C1 segment of cervical spinal cord (tissue), 14 donors: Measurements from ENCODE around the gene ACSL1.

Experiments used
- DNase-seq, 14 donors: peaks; one replicate each; lab custom pipeline; 2025; lab: John Stamatoyannopoulos, UW

The ACSL1 gene

GRCh38 chr4:184811526-184812198 lies 14.1 kb downstream of the ACSL1 start:
- no peak for DNase-seq

DNA sequence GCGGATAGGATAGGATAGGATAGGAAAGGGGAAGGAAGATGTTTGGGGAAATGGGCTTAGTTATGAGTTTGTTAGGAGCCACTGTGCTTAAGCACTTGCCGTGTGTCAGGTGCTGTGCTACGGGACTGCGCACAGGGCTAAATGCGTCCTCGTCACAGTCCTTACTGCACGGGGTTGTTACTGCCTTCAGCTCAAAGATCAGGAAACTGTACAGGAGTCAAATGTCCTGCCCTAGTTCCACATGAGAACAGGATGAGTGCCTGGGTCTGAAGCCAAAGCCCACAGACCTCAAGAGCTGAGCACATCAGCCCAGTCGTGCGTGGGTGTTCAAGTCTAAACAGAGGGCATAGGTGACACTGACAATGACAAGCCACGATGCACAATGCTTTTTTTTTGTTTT lies 15.0 kb downstream of the ACSL1 start:
- peak in 2 of 14 donors; percentile 26 to 30 for DNase-seq

DNA sequence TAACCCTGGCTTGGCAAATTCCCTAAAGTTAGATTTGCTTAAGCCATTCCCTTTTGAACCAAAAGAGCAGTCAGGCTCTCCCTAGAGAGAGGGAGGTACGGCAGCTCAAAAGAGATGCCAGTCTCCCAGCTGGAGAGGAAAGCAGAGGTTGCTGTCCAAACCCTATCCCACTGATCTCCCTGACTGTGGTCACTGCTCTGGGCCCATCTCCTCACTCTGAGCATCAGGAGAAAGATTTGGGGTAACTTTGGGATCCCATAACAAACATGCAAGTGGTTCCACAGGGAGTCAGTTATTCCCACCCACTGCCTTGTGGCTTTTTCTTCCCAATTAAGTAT lies 17.1 kb downstream of the ACSL1 start:
- DNase-seq: no peak

- DNase-seq: peak in 13 of 14 donors; percentile 14 to 84 (median 69)
Measured at GRCh38 chr4:184807797-184808712, 17.7 kb downstream of the ACSL1 start.

DNA sequence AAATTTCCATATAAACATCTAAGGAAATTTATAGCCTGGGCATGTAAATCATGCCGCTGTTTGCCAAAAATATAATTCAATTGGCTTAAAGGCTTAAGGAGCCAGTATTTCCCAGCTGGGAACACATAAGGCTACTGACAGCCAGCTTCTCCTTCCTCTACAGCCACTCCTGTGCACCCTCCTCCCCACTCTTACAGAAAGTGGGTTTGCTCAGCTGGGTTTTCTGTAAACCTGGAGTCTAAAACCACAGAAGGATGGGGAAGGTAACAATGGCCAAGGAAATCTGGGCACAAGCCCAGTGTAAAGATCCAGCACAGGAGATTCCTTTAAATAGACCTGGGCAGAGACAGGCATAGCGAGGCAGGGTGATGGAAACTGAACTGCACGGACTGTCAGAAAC lies 18.5 kb downstream of the ACSL1 start:
- peak in 3 of 14 donors; percentile 26 to 74 (median 43) for DNase-seq

GRCh38 chr4:184806711-184807110 lies 19.1 kb downstream of the ACSL1 start:
- no peak for DNase-seq

DNA sequence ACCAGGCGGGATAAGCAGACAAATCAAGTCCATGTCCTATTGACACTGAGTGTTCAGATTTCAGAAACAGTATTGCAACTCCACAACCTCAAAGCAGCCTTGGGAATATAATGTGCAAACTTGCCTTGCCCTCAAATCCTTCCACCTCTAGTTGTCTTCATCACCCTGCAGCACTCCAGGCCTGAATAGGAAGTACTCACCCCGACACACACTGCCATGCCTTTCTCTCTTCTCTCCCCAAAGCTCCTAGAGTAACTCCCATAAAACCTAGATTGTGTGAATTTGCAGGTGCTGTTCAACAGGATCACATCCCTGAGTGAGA lies 19.6 kb downstream of the ACSL1 start:
- no peak for DNase-seq

- DNase-seq: peak in 12 of 14 donors; percentile 47 to 82 (median 70)
Measured at GRCh38 chr4:184805462-184806228, 20.1 kb downstream of the ACSL1 start.

DNA sequence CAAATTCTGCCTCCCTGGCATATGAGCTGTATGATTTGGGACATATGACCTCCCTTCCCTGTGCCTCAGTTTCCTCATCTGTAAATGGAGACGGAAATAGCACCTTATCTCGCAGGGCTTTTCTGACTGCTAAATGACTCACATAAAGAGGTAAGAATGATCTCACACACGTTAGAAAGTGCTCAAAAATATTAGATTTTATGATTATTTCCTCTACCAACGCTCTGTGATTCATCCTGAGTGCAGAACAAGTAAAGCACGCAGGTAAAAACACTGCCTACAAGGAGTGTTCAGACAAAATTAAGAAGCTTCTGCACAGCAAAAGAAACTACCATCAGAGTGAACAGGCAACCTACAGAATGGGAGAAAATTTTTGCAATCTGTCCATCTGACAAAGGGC lies 21.1 kb downstream of the ACSL1 start:
- no peak for DNase-seq

DNA sequence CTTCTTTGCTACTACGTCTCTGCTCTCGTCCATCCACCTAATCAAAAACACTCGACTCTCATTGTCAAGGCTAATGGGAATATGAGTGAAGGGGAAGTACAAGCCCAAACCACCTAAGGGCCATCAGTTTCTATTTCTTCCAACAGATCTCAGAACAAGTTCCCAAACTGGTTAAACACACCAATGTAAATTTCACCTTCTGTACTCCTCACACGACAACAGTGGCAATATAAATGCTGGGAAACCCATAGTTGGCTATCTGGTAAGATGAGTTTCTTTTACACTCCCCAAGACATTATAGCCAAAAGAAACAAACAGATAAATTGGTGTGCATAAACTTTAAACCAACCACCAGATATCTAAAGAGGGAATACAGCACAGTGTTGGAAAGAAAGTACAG lies 21.9 kb downstream of the ACSL1 start:
- no peak for DNase-seq

DNA sequence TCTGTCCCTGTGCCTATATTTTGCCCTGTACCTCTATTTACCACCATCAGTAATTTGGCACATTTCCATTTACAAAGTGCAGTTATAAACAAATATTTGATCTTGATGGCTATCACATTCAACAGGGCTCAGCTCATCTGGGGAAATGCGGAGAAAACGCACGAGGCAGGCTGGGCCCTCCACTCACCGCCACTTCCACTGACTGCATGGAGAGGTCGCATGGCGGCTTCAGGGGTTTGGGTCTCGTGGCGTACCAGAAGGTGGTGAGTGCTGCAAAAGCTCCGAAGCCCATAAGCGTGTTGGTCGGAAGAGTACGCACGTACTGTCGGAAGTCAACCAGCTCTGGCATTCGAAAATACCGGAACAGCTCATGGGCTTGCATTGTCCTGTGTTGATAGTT lies 22.6 kb downstream of the ACSL1 start:
- no peak for DNase-seq

GRCh38 chr4:184802697-184803015 lies 23.1 kb downstream of the ACSL1 start:
- DNase-seq: no peak

GRCh38 chr4:184801781-184802696 lies 23.7 kb downstream of the ACSL1 start:
- DNase-seq: no peak

DNA sequence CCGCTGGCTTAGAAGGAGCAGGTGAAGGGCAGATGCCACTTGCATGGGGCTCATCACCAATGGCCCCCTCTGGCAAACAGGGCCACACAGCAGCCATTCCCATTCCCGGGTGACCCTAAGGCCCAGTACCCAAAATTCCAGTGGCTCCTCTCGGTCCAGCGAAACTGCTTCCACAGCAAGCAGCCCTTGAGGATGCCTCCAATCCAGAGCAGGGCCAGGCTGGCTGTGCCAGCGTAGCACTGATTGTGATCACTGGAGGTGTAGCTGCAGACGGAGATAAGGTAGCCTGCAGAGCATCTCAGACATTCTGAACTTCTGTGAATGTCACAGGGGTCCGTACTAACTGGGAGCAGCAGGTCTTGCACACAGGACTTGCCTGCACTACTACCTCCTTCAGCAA lies 27.3 kb downstream of the ACSL1 start:
- DNase-seq: no peak

GRCh38 chr4:184796906-184797305 lies 28.9 kb downstream of the ACSL1 start:
- no peak for DNase-seq

DNA sequence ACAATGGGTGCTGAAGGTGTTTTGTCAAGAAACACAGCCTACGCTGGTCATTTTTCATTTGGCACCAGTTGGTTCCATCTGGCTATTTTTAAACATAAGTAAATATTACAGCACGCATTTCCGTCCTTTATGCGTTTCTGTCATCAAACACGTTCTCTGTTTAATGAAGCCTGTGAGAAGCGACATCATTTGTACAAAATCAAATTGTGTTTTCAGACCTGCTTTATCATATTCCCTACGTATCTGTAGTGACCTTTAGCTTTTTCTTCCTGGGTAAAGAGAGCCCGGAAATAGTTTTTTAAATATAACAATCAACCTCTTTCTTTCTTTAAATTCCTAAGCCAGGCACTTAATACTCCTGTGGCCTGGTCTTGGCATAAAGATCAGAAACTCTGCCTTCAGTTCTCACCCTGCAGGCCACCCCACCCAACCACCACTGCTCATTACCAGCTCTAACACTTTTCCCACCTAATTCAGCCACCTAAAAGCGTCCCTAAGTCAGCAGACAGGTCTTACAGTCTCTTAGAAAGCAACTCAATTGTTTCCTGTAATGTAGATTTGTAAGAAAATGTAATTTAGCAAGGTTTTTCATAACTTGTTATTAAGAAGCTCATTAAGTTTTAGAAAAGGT lies 30.4 kb downstream of the ACSL1 start:
- no peak for DNase-seq

DNA sequence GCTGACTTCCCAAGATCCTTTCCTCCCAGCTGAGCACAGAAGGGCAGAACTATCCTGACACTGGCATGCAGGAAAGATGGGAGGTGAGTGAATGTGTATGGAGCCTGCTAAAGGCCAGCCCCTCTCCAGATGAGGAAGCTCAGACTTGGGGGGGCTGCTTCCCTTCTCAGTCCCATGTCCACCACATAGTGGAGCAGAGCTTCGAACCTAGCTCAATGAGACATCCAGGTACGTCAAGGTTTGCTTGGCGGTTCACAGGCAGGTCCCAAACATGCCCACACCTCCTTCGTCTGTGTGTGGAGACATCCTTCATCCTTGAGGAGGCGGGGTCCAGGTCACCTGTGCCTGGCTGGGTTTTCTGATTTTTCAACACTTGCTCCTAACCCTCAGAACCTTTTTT lies 31.3 kb downstream of the ACSL1 start:
- DNase-seq: no peak

DNA sequence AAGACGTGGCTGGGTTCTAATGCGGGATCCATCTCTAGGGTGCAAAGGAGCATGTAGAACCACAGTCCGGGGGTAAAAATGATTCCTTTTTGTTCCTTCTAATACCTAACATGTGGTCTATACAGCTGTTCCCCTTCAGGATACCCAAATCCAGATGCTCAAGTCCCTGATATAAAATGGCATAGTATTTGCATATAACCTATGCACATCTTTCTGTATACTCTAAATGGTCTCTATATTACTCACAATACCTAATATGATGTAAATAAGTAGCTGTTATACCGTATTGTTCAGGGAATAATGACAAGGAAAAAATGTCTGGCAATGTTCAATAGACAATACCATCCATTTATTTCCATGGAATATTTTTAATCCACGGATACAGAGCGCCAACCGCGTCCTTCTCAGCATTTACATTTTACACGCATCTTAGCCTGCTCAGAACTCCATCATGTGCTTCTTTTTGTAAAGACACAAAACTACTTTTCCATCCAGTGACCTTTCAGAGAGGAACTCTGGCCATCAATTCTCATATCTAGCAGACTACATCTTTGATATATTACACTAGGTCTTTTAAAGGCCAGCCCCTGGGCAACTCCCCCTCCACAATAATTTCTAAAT lies 31.9 kb downstream of the ACSL1 start:
- DNase-seq: no peak

DNA sequence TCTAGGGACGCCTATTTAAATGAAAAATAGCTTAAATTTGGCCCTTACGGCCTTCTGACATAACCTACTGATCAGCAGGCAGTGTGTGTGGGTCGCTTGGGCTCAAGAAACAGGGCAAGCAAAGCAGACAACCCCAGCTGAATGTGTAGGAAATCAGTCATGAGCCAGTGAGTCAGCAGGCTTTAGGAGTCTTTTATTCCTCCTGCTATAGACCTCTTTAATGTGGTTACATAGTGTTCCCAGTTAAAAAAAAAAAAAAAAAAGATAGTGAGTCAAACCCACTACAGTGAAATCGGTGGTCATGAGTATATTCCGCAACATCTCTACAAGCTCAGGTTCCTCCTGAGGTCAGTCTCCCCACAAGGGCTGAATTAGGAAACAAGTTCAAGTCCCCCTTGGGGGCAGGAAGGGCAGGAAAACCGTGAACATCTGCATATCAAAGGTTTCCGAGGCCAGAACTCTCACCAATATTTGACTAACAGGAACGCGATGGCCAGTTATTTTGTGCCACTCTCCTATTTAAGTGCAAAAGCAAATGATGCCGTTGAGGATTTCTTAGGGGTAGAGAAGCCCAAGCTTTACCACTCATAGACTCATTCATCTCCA lies 32.7 kb downstream of the ACSL1 start:
- peak in 4 of 14 donors; percentile 23 to 55 (median 44) for DNase-seq

DNA sequence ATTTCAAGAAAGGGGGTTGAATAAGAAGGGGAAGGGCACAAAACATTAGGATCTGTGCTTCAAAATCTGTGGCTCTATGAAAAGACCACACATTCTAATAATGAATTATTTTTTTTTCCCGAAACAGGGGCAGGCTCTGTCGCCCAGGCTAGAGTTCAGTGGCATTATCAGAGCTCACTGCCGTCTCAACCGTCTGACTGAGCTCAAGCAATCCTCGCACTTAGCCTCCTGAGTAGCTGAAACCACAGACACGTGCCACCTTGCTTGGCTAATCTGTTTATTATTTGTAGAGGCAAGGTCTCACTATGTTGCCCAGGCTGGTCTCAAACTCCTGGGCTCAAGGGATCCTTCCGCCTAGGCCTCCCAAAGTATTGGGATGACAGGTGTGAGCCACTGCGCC lies 33.4 kb downstream of the ACSL1 start:
- no peak for DNase-seq
